NT2/D1 (cell line): ENCODE data around the gene PRSS58.

Source experiments
- DNase-seq: peaks from one replicate; pipeline ENCODE4 v3.0.0-alpha.2; 2011; ENCODE audit warnings: low read depth, low spot score
- H3K27me3 ChIP-seq: 2 replicates; pipeline ENCODE4 v1.6.0; 2011; ENCODE audit warnings: mild to moderate bottlenecking; ENCODE audit not compliant: insufficient read length, insufficient read depth
- H3K36me3 ChIP-seq: 2 replicates; pipeline ENCODE4 v1.6.1; 2011; ENCODE audit warnings: mild to moderate bottlenecking, low read length, mixed read lengths; ENCODE audit not compliant: insufficient read depth, insufficient read length
- H3K4me1 ChIP-seq: 2 replicates; pipeline ENCODE4 v1.5.1; 2011; ENCODE audit not compliant: insufficient read depth, insufficient read length
- H3K4me3 ChIP-seq: 2 replicates; pipeline ENCODE4 v1.5.1; 2011; ENCODE audit warnings: low read depth; ENCODE audit not compliant: insufficient read length
- H3K9ac ChIP-seq: 2 replicates; pipeline ENCODE4 v1.6.0; 2011; ENCODE audit warnings: low read depth; ENCODE audit not compliant: insufficient read length
- H3K9me3 ChIP-seq: 2 replicates; pipeline ENCODE4 v1.5.1; 2011; ENCODE audit warnings: mild to moderate bottlenecking, low read length; ENCODE audit not compliant: insufficient read depth
- SUZ12 ChIP-seq: IDR thresholded peaks from 2 replicates; pipeline ENCODE4 v1.6.1; 2011; ENCODE audit not compliant: insufficient read length, insufficient read depth; ENCODE audit errors: extremely low read depth
- YY1 ChIP-seq: IDR thresholded peaks from 2 replicates; pipeline ENCODE4 v1.6.1; 2011; ENCODE audit not compliant: insufficient read length, insufficient read depth
- ZNF274 ChIP-seq: IDR thresholded peaks from 2 replicates; pipeline ENCODE4 v1.6.1; 2011; ENCODE audit warnings: mild to moderate bottlenecking, low read depth, low read length

Gene PRSS58, protein sequence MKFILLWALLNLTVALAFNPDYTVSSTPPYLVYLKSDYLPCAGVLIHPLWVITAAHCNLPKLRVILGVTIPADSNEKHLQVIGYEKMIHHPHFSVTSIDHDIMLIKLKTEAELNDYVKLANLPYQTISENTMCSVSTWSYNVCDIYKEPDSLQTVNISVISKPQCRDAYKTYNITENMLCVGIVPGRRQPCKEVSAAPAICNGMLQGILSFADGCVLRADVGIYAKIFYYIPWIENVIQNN

DNA sequence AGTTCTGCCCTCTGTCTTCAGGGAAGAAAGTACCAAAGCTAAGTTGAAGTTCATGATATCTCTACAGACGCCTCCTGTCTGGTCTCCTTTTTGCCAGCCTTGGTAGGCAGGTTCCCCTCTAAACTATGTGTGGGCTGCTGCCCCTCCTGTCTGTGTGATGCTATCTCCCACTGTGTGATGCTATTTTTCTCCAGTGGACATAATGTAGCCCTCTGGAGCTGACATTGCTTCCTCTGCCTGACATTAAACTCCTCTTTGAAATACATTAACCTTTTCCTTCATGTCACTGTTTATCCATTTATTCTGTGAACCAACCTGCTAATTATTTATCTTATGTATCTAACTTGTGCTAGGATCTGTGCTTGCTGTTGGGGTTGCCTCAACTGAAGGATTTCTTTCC, at the start of gene PRSS58:
Gene PRSS58, minus strand, starts transcription at position 101 of the 400 bp plus-strand sequence. CDS start 351 bp downstream, outside the sequence.
- no peak for TF ChIP-seq ZNF274
- no peak for TF ChIP-seq SUZ12
- no peak for TF ChIP-seq YY1
- H3K4me1 ChIP-seq: no peaks in the 10 kb centered on the region
- no peaks in the 10 kb centered on the region for H3K36me3 ChIP-seq
- H3K9ac ChIP-seq: no peak within 1 kb of the TSS
- H3K9me3 ChIP-seq: no peaks in the 10 kb centered on the region
- no peak within 1 kb of the TSS for H3K4me3 ChIP-seq
- no peak for DNase-seq
- H3K27me3 ChIP-seq: no peaks in the 10 kb centered on the region

DNA sequence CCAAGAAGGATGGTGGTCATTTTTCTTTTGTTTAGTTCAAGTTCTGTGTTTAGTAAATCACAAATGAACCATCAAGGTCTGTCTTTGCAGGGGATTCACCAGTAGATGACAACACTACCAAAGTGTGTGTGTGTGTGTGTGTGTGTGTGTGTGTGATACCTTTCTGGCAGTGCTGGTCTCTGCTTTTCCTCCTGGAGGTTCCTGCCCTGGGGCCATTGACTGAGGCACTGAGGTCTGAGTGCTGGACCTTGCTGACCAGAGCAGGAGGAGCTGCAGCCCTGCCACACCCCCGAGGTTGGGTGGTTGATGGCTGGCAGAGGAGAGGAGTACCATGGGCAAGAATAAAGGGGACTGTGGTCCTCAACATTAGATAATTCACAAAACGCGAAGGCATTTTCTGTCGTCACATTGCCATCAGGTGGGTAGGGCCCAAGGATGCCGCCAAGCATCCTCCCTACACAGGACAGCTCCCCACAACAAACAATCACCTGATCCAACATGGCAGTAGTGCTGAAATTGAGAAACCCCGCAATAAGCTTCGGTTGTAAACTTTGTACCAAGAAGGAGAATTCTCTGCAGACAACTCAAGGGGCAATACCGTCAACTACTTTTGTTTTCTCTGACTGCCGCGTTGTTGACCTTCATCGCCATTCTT, 49.5 kb upstream of the PRSS58 start:
- Histone ChIP-seq H3K4me3 (no peak overlapping the region), H3K9me3 (no peaks in the 10 kb centered on the region), H3K27me3 (no peaks in the 10 kb centered on the region), H3K9ac (no peak overlapping the region), H3K36me3 (no peaks in the 10 kb centered on the region), H3K4me1 (no peaks in the 10 kb centered on the region)
- no peak for DNase-seq
- TF ChIP-seq YY1 (no peak), ZNF274 (no peak), SUZ12 (no peak)

DNA sequence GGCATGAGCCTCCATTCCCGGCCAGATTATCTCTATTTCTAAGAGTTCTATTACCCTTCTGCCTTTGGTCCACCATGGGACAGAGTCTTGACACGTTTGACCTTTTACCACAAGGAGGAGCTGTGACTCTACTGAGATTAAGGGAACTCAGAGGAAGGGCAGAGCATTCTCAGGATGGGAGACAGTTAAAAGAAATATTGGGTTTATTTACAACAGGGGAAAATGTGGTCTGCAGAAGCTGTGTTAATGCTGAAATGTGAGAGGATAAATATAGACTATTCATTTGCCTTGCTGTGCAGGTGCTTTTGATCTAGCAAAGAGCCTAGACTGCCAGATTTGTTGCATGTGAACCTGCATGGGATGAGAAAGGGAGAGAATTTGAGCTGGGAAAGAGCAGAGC, 45.8 kb upstream of the PRSS58 start:
- no peaks in the 10 kb centered on the region for H3K27me3 ChIP-seq
- DNase-seq: peak; percentile 38
- no peak overlapping the region for H3K4me3 ChIP-seq
- H3K36me3 ChIP-seq: no peaks in the 10 kb centered on the region
- H3K9me3 ChIP-seq: no peaks in the 10 kb centered on the region
- no peaks in the 10 kb centered on the region for H3K4me1 ChIP-seq
- TF ChIP-seq SUZ12 (no peak), YY1 (no peak), ZNF274 (no peak)
- H3K9ac ChIP-seq: no peak overlapping the region

DNA sequence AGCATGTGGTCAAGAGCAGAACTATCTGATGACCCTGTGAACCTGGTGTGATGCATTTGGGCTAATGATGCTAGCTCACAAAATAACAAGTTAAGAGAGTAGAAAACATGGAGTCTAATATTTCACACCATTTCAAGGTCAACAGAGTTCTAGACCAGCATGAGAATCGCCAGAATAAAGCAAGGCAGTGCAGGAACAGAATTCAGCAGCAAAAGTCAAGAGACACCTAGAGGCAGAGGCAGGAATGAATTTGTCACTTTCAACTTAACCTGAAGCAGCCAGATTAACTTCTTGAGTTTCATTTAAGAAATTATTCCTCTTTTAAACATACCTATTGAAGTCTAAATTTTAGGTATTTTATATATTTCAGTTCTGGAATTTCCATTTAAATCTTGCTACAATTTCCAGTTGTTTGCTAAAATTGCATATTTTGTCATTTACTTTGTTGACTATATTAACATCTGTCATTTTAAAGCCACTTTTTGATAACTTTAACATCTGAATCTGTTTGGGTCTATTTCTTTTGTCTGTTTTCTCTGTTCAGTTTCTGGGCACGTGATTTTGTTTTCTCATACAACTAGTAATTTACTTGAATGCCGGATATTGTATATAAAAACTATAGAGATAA, 44.2 kb upstream of the PRSS58 start:
- no peak overlapping the region for H3K9ac ChIP-seq
- no peak for DNase-seq
- no peaks in the 10 kb centered on the region for H3K4me1 ChIP-seq
- no peaks in the 10 kb centered on the region for H3K9me3 ChIP-seq
- no peaks in the 10 kb centered on the region for H3K36me3 ChIP-seq
- H3K4me3 ChIP-seq: no peak overlapping the region
- no peaks in the 10 kb centered on the region for H3K27me3 ChIP-seq
- TF ChIP-seq YY1 (no peak), ZNF274 (no peak), SUZ12 (no peak)

DNA sequence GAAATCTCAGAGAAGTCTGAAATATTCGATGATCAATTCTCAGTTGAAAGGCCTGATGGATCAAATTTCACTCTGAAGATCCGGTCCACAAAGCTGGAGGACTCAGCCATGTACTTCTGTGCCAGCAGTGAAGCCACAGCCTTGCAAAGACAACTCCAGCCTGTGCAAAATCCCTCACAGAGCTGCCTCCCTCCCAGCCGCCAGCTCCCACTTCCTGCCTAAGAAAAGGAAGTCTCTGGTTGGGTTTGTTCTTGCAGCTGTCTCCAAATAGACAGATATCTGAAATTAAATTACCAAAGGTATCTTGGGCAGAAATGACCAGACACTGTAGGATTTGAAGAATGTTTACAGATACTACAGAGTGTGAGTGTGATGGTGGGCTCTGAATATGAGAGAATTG, 43.4 kb upstream of the PRSS58 start:
- no peak for DNase-seq
- Histone ChIP-seq H3K4me3 (no peak overlapping the region), H3K27me3 (no peaks in the 10 kb centered on the region), H3K9ac (no peak overlapping the region), H3K4me1 (no peaks in the 10 kb centered on the region), H3K9me3 (no peaks in the 10 kb centered on the region), H3K36me3 (no peaks in the 10 kb centered on the region)
- TF ChIP-seq YY1 (no peak), ZNF274 (no peak), SUZ12 (no peak)

DNA sequence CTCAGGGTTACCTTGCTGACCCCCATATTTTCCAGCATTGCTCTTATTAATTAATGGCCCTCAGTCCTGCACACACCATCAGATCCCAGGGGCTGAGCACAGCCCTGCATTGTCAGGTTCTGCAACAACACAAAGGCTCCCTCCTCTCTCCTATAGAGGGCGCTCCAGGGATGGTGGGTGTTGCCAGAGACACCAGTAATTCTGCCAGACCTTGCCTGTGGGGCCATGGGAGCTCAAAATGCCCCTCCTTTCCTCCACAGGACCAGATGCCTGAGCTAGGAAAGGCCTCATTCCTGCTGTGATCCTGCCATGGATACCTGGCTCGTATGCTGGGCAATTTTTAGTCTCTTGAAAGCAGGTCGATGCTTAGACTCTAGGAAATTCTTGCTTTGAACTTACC, 42.8 kb upstream of the PRSS58 start:
- DNase-seq: peak; percentile 27
- H3K4me1 ChIP-seq: no peaks in the 10 kb centered on the region
- no peaks in the 10 kb centered on the region for H3K27me3 ChIP-seq
- H3K4me3 ChIP-seq: no peak overlapping the region
- no peak overlapping the region for H3K9ac ChIP-seq
- no peaks in the 10 kb centered on the region for H3K36me3 ChIP-seq
- H3K9me3 ChIP-seq: no peaks in the 10 kb centered on the region
- TF ChIP-seq YY1: no peak
- TF ChIP-seq SUZ12: no peak
- TF ChIP-seq ZNF274: no peak

DNA sequence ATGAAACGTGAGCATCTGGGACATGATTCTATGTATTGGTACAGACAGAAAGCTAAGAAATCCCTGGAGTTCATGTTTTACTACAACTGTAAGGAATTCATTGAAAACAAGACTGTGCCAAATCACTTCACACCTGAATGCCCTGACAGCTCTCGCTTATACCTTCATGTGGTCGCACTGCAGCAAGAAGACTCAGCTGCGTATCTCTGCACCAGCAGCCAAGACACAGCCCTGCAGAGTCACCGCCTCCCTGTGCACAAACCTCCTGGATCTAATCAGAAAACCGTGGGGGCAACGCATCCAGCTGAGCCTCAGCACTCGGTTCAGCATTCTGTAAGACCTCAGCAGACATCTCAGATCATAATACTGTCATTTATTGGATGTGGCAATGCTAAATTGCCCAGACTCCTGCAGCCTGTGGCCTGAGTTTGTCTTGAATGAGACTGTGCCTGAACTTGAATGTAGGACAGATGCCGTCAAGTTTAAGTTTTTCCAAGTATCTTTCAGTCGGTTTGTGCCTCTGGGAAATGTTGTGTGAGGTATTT, 41.5 kb upstream of the PRSS58 start:
- Histone ChIP-seq H3K36me3 (no peaks in the 10 kb centered on the region), H3K9ac (no peak overlapping the region), H3K27me3 (no peaks in the 10 kb centered on the region), H3K4me1 (no peaks in the 10 kb centered on the region), H3K4me3 (no peak overlapping the region), H3K9me3 (no peaks in the 10 kb centered on the region)
- TF ChIP-seq ZNF274 (no peak), YY1 (no peak), SUZ12 (no peak)
- DNase-seq: no peak
